Activated CD8-positive, alpha-beta T cell treated with anti-CD3 and anti-CD28 coated beads for 36 hours (primary cell): ENCODE measurements around the gene TTLL5. TPM values are rescaled to one million over a fixed set of nuclear protein-coding genes. Genes with fewer than 3 reads are reported as not detected.

ENCODE experiments used
- ATAC-seq: fragments of 200-7000 bp; cut with Tn5 transposase; one replicate; pipeline ENCODE4 v1.10.0; 2021; ENCODE audit warnings: mild to moderate bottlenecking, moderate library complexity
- CTCF ChIA-PET: fragments of 350-600 bp; sonication (Branson Sonifier 250); formaldehyde crosslinking; loops from one replicate; lab custom pipeline; 2021; ENCODE audit warnings: antibody characterized with exemption; lab: Charles Lee
- POLR2A ChIA-PET: fragments of 350-600 bp; sonication (Branson Sonifier 250); formaldehyde crosslinking; loops from one replicate; lab custom pipeline; 2021; ENCODE audit warnings: antibody characterized with exemption; lab: Charles Lee
- DNase-seq: peaks from one replicate; pipeline ENCODE4 v3.0.0-alpha.2; 2020
- H3K27ac Mint-ChIP-seq: one replicate; pipeline ENCODE4 v1.8.0; 2021; ENCODE audit warnings: mild to moderate bottlenecking, mixed read lengths
- H3K27me3 Mint-ChIP-seq: one replicate; pipeline ENCODE4 v1.8.0; 2021; ENCODE audit warnings: mixed read lengths
- H3K36me3 Mint-ChIP-seq: one replicate; pipeline ENCODE4 v1.8.0; 2021; ENCODE audit warnings: low read depth, mixed read lengths
- H3K4me1 Mint-ChIP-seq: one replicate; pipeline ENCODE4 v1.8.0; 2021; ENCODE audit warnings: low read depth, mixed read lengths
- H3K4me3 Mint-ChIP-seq: one replicate; pipeline ENCODE4 v1.8.0; 2021; ENCODE audit warnings: mild to moderate bottlenecking, moderate library complexity, mixed read lengths
- H3K9me3 Mint-ChIP-seq: one replicate; pipeline ENCODE4 v1.8.0; 2021; ENCODE audit warnings: mixed read lengths
- intact Hi-C: fragments of 100-400 bp; cut with micrococcal nuclease; formaldehyde crosslinking; loops from one replicate; pipeline ENCODE4 v1.10.0; 2022
- total RNA-seq, 2 experiments: library from RNA; stranded (reverse); gene quantifications; one replicate each; pipeline ENCODE4 v1.2.3, GENCODE V29; 2021
- TF ChIP-seq, protein P1 (sequence below): fragments of 200-600 bp; IDR thresholded peaks from one replicate; pipeline ENCODE4 v1.8.0; 2022; ENCODE audit warnings: antibody characterized with exemption, mild to moderate bottlenecking

TTLL5 gene
- total RNA-seq, 2 experiments from 2014 or later = 23.6 to 27.2 TPM

DNA sequence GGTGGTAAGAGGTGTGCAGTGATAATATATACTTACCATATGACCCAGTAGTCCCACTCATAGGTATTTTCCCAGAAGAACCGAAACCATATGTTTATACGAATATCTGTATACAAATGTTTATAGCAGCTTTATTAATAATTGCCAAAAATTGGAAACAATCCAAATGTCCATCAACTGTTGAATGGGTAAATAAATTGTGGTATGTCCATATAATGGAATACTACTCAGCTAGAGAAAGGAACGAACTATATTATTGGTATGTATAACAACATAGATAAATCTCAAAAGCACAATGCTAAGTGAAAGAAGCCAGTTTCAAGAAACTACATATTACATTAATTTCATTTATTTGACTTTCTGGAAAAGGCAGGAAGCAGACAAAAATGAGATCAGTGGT is 66.1 kb downstream of the TTLL5 start:
- peaks cover 33% of the 10 kb centered on the region for H3K36me3 Mint-ChIP-seq
- intact Hi-C loops = no loop called here
- H3K27me3 Mint-ChIP-seq = no peaks in the 10 kb centered on the region
- H3K4me3 Mint-ChIP-seq = no peak overlapping the region
- ATAC-seq (no peak), DNase-seq (no peak)
- CTCF ChIA-PET = interaction anchor here (1.2 kb wide), 1 partner anchor 16 kb away, joined by 3 read pairs; no protein-coding TSS in a partner anchor
- TF ChIP-seq, protein P1, sequence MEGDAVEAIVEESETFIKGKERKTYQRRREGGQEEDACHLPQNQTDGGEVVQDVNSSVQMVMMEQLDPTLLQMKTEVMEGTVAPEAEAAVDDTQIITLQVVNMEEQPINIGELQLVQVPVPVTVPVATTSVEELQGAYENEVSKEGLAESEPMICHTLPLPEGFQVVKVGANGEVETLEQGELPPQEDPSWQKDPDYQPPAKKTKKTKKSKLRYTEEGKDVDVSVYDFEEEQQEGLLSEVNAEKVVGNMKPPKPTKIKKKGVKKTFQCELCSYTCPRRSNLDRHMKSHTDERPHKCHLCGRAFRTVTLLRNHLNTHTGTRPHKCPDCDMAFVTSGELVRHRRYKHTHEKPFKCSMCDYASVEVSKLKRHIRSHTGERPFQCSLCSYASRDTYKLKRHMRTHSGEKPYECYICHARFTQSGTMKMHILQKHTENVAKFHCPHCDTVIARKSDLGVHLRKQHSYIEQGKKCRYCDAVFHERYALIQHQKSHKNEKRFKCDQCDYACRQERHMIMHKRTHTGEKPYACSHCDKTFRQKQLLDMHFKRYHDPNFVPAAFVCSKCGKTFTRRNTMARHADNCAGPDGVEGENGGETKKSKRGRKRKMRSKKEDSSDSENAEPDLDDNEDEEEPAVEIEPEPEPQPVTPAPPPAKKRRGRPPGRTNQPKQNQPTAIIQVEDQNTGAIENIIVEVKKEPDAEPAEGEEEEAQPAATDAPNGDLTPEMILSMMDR = no peak
- POLR2A ChIA-PET = no interaction called here
- H3K4me1 Mint-ChIP-seq = no peaks in the 10 kb centered on the region
- H3K27ac Mint-ChIP-seq = no peak overlapping the region
- H3K9me3 Mint-ChIP-seq = no peaks in the 10 kb centered on the region

DNA sequence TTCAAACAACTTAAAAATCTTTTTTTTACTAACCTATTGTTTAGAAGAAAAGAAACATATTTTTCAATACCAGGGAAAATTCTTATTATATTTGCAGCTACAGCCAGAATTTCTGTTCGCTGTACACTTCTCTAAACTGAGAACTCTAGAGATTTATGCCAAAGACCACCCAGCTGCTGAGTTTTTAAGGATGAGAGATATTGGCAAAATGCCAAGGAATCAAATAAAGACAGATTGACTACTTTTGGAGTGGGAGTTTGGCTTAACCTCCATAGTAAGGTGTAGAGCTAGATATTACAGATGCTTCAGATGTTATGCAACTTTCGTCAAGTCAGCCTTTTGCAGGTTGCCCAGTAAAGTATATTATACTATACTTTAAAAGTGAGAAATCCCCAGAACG is 71.8 kb downstream of the TTLL5 start:
- no peak for DNase-seq
- Mint-ChIP-seq H3K9me3 (no peaks in the 10 kb centered on the region), H3K27me3 (no peaks in the 10 kb centered on the region), H3K27ac (no peak overlapping the region), H3K4me3 (no peak overlapping the region), H3K4me1 (no peaks in the 10 kb centered on the region), H3K36me3 (peaks cover 21% of the 10 kb centered on the region)
- TF ChIP-seq, protein P1 = no peak
- ChIA-PET POLR2A (no interaction called here), CTCF (no interaction called here)
- ATAC-seq = no peak
- intact Hi-C loops = no loop called here

DNA sequence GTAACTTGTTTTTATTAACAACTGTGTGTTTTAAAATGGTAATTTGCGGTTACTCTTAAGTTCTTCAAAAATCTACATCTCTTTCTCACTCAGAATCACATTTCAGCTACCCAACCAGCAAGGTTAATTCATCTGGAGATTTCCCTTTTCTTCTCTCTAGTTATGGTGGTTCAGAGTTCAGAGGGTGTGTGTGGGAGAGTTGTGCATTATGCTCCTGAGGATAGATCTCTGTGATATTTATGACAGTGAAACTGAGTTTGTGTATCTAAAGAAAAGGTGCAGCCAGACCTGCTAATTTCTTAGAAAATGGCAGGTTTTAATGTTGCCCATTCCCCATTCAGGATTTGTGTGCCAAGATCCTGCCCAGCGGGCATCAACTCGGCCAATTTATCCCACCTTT is 73.8 kb downstream of the TTLL5 start:
- no peak for DNase-seq
- Mint-ChIP-seq H3K27me3 (no peaks in the 10 kb centered on the region), H3K9me3 (no peaks in the 10 kb centered on the region), H3K4me1 (no peaks in the 10 kb centered on the region), H3K27ac (no peak overlapping the region), H3K36me3 (peaks cover 21% of the 10 kb centered on the region), H3K4me3 (no peak overlapping the region)
- ChIA-PET POLR2A (no interaction called here), CTCF (no interaction called here)
- no peak for ATAC-seq
- intact Hi-C loops = no loop called here
- TF ChIP-seq, protein P1 = no peak

DNA sequence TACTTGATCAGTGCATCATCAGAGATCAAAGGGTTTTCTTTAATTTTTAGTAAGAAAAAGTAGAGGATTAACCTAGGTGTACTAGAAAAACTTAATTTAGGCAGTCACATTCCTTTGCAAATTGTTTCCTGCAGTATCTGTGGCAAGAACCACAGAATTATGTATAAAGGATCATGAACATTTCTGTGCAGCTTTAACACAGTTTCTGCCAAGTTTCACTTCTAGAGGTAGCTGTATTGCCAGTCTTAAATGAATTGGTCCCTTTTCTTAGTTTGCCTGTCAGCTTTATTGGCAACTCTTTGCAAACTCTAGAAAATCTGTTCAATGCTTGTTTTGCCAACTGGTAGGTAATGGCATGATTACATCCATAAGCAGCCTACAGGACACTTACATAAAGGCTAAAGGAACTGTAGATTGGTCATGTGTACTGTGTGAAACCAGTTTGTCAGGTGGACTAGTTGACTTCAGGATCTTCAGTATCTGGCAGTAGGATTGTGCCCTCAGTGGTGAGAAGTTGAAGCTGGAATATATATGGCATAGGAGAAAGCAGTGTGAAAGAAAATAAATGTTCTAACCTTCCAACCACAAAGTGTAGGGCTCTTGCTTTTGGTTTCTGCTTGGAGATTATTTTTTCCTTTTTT is 75.9 kb downstream of the TTLL5 start:
- ChIA-PET POLR2A (no interaction called here), CTCF (interaction anchor here (1.2 to 1.3 kb wide), 2 partner anchors 26 to 28 kb away, joined by 5 to 6 read pairs; no protein-coding TSS in a partner anchor)
- ATAC-seq (no peak), DNase-seq (no peak)
- Mint-ChIP-seq H3K36me3 (peaks cover 24% of the 10 kb centered on the region), H3K27ac (no peak overlapping the region), H3K27me3 (no peaks in the 10 kb centered on the region), H3K4me3 (no peak overlapping the region), H3K9me3 (no peaks in the 10 kb centered on the region), H3K4me1 (no peaks in the 10 kb centered on the region)
- intact Hi-C loops = no loop called here
- TF ChIP-seq, protein P1 = no peak

- no peak overlapping the region for H3K27ac Mint-ChIP-seq
- no peaks in the 10 kb centered on the region for H3K4me1 Mint-ChIP-seq
- no peak for DNase-seq
- ChIA-PET POLR2A (no interaction called here), CTCF (interaction anchor here (1.2 to 1.3 kb wide), 2 partner anchors 28 to 29 kb away, joined by 5 to 6 read pairs; no protein-coding TSS in a partner anchor)
- H3K27me3 Mint-ChIP-seq = no peaks in the 10 kb centered on the region
- intact Hi-C loops = no loop called here
- peaks cover 26% of the 10 kb centered on the region for H3K36me3 Mint-ChIP-seq
- no peak for ATAC-seq
- H3K9me3 Mint-ChIP-seq = no peaks in the 10 kb centered on the region
- TF ChIP-seq, protein P1 = no peak
- H3K4me3 Mint-ChIP-seq = no peak overlapping the region
These were observed 77.1 kb downstream of the TTLL5 start for GRCh38 chr14:75738192-75738591.
